ENCODE measurements around the gene PPFIA1.

GRCh38 chr11:70353329-70353728 lies 82.8 kb downstream of the PPFIA1 start:
- no peak for TF ChIP-seq POLR2A (IDR thresholded peaks at IDR 0.05; ENCODE audit: low read length)
- TF ChIP-seq GATA1 (IDR thresholded peaks at IDR 0.05; ENCODE audit: low read depth, low read length) = no peak
